Astrocyte (in vitro differentiated cells and primary cell): ENCODE measurements around the gene STK35.

Experiments
- EZH2 ChIP-seq: IDR thresholded peaks from 2 replicates; pipeline ENCODE4 v1.6.1; 2012; ENCODE audit warnings: mild to moderate bottlenecking, low read length, inconsistent platforms; ENCODE audit not compliant: insufficient read depth
- TF ChIP-seq, protein P1 (sequence below): IDR thresholded peaks from 2 replicates; pipeline ENCODE4 v1.5.1; 2011; ENCODE audit warnings: low read depth, mild to moderate bottlenecking, inconsistent platforms, low read length, moderate library complexity; ENCODE audit not compliant: insufficient read depth

GRCh38 chr20:2167112-2167511 lies 65.5 kb downstream of the STK35 start:
- TF ChIP-seq, protein P1, sequence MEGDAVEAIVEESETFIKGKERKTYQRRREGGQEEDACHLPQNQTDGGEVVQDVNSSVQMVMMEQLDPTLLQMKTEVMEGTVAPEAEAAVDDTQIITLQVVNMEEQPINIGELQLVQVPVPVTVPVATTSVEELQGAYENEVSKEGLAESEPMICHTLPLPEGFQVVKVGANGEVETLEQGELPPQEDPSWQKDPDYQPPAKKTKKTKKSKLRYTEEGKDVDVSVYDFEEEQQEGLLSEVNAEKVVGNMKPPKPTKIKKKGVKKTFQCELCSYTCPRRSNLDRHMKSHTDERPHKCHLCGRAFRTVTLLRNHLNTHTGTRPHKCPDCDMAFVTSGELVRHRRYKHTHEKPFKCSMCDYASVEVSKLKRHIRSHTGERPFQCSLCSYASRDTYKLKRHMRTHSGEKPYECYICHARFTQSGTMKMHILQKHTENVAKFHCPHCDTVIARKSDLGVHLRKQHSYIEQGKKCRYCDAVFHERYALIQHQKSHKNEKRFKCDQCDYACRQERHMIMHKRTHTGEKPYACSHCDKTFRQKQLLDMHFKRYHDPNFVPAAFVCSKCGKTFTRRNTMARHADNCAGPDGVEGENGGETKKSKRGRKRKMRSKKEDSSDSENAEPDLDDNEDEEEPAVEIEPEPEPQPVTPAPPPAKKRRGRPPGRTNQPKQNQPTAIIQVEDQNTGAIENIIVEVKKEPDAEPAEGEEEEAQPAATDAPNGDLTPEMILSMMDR, result no peak
- TF ChIP-seq EZH2, result no peak
